ENCODE measurements around the gene INTS4. TPM values are rescaled to one million over a fixed set of nuclear protein-coding genes. Genes with fewer than 3 reads are reported as not detected.

The INTS4 gene
- total and polyA plus RNA-seq, 2 donors (not counting 1 experiment from before 2014, with no cell fraction given) = 46.1 to 78.9 TPM

DNA sequence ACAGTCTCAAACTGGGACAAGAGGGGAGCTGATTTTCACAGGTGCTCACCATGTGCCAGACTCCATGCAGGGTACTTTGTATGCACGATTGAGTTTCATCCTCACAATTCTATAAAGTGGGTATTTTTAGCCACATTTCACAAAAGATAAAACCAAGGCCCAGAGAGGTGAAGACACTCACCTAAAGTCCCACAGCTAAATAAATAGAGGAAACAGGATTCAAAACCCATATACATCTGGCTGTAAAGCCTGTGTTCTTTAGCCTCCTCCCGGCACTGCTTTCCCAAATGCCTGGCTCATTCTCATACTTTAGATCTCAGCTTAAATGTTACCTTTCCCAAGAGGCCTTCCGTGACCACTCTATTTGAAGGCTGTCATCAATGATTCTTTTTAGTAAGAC is 41.8 kb upstream of the INTS4 start:
- no peaks in the 10 kb centered on the region for H3K79me2 ChIP-seq (ENCODE audit: control insufficient read depth, insufficient read depth, low read length)
- peaks cover 10% of the 10 kb centered on the region for H3K4me1 Mint-ChIP-seq
- H3K9ac ChIP-seq (ENCODE audit: low read length) = no peak overlapping the region
- ATAC-seq (ENCODE audit: low read depth) = no peak
- no peak overlapping the region for H2AFZ ChIP-seq (ENCODE audit: insufficient read depth, low read depth, low read length, poor library complexity, severe bottlenecking)
- no peaks in the 10 kb centered on the region for H3K36me3 ChIP-seq (replicated peaks in 1 of 2; ENCODE audit: control extremely low read depth in 1 of 2, control insufficient read depth in 1 of 2, extremely low read depth in 1 of 2, insufficient read depth in 2 of 2, low read length in 1 of 2)
- no peaks in the 10 kb centered on the region for H3K27me3 ChIP-seq (replicated peaks in 1 of 4; ENCODE audit: control extremely low read depth in 1 of 4, control insufficient read depth in 3 of 4, insufficient read depth in 4 of 4, low read length in 3 of 4)
- POLR2A ChIA-PET = no interaction called here
- H4K20me1 ChIP-seq (ENCODE audit: control insufficient read depth, insufficient read depth, low read length, poor library complexity, severe bottlenecking) = no peaks in the 10 kb centered on the region
- no peak overlapping the region for H3K27ac Mint-ChIP-seq
- H3K4me1 ChIP-seq (ENCODE audit: control insufficient read depth in 2 of 2, insufficient read depth in 2 of 2, low read length in 2 of 2) = peaks cover 5 to 6% of the 10 kb centered on the region in 2 donors
- TF ChIP-seq EZH2 (IDR thresholded peaks at IDR 0.05; ENCODE audit: borderline replicate concordance, insufficient read depth, low read depth, low read length, poor library complexity, severe bottlenecking) = no peak
- TF ChIP-seq, protein P1, sequence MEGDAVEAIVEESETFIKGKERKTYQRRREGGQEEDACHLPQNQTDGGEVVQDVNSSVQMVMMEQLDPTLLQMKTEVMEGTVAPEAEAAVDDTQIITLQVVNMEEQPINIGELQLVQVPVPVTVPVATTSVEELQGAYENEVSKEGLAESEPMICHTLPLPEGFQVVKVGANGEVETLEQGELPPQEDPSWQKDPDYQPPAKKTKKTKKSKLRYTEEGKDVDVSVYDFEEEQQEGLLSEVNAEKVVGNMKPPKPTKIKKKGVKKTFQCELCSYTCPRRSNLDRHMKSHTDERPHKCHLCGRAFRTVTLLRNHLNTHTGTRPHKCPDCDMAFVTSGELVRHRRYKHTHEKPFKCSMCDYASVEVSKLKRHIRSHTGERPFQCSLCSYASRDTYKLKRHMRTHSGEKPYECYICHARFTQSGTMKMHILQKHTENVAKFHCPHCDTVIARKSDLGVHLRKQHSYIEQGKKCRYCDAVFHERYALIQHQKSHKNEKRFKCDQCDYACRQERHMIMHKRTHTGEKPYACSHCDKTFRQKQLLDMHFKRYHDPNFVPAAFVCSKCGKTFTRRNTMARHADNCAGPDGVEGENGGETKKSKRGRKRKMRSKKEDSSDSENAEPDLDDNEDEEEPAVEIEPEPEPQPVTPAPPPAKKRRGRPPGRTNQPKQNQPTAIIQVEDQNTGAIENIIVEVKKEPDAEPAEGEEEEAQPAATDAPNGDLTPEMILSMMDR (IDR thresholded peaks at IDR 0.05) = no peak
- no peak overlapping the region for H3K4me2 ChIP-seq (replicated peaks; ENCODE audit: low read depth, low read length, poor library complexity, severe bottlenecking)
- H3K4me3 Mint-ChIP-seq = no peak overlapping the region
- no peak overlapping the region for H3K27ac ChIP-seq (ENCODE audit: low read length in 2 of 2)
- 83% methylated on average over 1 of the region's 3 CpGs for WGBS (ENCODE audit: insufficient coverage)
- intact Hi-C loops (cut with micrococcal nuclease) = no loop called here
- CTCF ChIA-PET = interaction anchor here (1.3 to 1.8 kb wide), 2 partner anchors 10 kb away, joined by 4 to 7 read pairs; no protein-coding TSS in a partner anchor
- H3K27me3 Mint-ChIP-seq = no peaks in the 10 kb centered on the region
- no peaks in the 10 kb centered on the region for H3K9me3 Mint-ChIP-seq (ENCODE audit: insufficient read depth)
- H3K9me3 ChIP-seq (ENCODE audit: control extremely low read depth in 1 of 3, control insufficient read depth in 2 of 3, insufficient read depth in 1 of 3, low read length in 2 of 3) = no peaks in the 10 kb centered on the region
- no peak for DNase-seq
- no peak overlapping the region for H3K4me3 ChIP-seq (ENCODE audit: control extremely low read depth in 1 of 5, extremely low read depth in 1 of 5, insufficient read depth in 1 of 5, low read depth in 2 of 5, low read length in 4 of 5)

DNA sequence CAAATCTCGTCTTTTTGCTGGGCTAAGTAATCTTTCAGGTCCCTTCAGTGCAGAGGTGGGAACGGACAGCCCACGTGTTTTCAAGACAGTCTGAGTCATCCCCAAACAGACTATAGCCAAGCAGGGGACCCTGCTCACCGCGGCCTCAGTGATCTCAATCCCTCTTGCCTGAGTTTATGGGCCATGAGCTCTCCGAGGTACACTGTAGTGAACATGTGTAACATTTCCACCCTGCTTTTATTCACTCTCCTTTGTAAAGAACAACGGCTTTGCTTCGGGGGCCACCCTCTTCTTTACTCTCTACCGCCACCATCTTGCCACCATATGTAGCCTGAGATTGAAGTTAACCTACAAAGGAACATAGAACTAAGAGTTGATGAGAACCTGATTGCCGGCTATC is 40.2 kb upstream of the INTS4 start:
- Histone ChIP-seq H3K36me3 (replicated peaks in 1 of 2; ENCODE audit: control extremely low read depth in 1 of 2, control insufficient read depth in 1 of 2, extremely low read depth in 1 of 2, insufficient read depth in 2 of 2, low read length in 1 of 2) (no peaks in the 10 kb centered on the region), H3K27me3 (replicated peaks in 1 of 4; ENCODE audit: control extremely low read depth in 1 of 4, control insufficient read depth in 3 of 4, insufficient read depth in 4 of 4, low read length in 3 of 4) (no peaks in the 10 kb centered on the region), H3K4me3 (ENCODE audit: control extremely low read depth in 1 of 5, extremely low read depth in 1 of 5, insufficient read depth in 1 of 5, low read depth in 2 of 5, low read length in 4 of 5) (no peak overlapping the region), H3K9me3 (ENCODE audit: control extremely low read depth in 1 of 3, control insufficient read depth in 2 of 3, insufficient read depth in 1 of 3, low read length in 2 of 3) (no peaks in the 10 kb centered on the region), H4K20me1 (ENCODE audit: control insufficient read depth, insufficient read depth, low read length, poor library complexity, severe bottlenecking) (no peaks in the 10 kb centered on the region), H3K4me1 (ENCODE audit: control insufficient read depth in 2 of 2, insufficient read depth in 2 of 2, low read length in 2 of 2) (no peaks in the 10 kb centered on the region), H3K9ac (ENCODE audit: low read length) (no peak overlapping the region), H2AFZ (ENCODE audit: insufficient read depth, low read depth, low read length, poor library complexity, severe bottlenecking) (no peak overlapping the region), H3K27ac (ENCODE audit: low read length in 2 of 2) (no peak overlapping the region), H3K4me2 (replicated peaks; ENCODE audit: low read depth, low read length, poor library complexity, severe bottlenecking) (no peak overlapping the region), H3K79me2 (ENCODE audit: control insufficient read depth, insufficient read depth, low read length) (no peaks in the 10 kb centered on the region)
- no peak for ATAC-seq (ENCODE audit: low read depth)
- DNase-seq = no peak
- POLR2A ChIA-PET = no interaction called here
- no peak for TF ChIP-seq EZH2 (IDR thresholded peaks at IDR 0.05; ENCODE audit: borderline replicate concordance, insufficient read depth, low read depth, low read length, poor library complexity, severe bottlenecking)
- TF ChIP-seq, protein P1 (IDR thresholded peaks at IDR 0.05) = no peak
- H3K27ac Mint-ChIP-seq = no peak overlapping the region
- 87% methylated on average over 7 of the region's 10 CpGs for WGBS (ENCODE audit: insufficient coverage)
- no peaks in the 10 kb centered on the region for H3K9me3 Mint-ChIP-seq (ENCODE audit: insufficient read depth)
- CTCF ChIA-PET = interaction anchor here (1.8 kb wide), 1 partner anchor 12 kb away, joined by 7 read pairs; no protein-coding TSS in a partner anchor
- intact Hi-C loops (cut with micrococcal nuclease) = no loop called here
- peaks cover 2% of the 10 kb centered on the region for H3K4me1 Mint-ChIP-seq
- H3K4me3 Mint-ChIP-seq = no peak overlapping the region
- no peaks in the 10 kb centered on the region for H3K27me3 Mint-ChIP-seq

All from B cell (primary cell).